ENCODE measurements around the gene POLE4.

The POLE4 gene, protein sequence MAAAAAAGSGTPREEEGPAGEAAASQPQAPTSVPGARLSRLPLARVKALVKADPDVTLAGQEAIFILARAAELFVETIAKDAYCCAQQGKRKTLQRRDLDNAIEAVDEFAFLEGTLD

DNA sequence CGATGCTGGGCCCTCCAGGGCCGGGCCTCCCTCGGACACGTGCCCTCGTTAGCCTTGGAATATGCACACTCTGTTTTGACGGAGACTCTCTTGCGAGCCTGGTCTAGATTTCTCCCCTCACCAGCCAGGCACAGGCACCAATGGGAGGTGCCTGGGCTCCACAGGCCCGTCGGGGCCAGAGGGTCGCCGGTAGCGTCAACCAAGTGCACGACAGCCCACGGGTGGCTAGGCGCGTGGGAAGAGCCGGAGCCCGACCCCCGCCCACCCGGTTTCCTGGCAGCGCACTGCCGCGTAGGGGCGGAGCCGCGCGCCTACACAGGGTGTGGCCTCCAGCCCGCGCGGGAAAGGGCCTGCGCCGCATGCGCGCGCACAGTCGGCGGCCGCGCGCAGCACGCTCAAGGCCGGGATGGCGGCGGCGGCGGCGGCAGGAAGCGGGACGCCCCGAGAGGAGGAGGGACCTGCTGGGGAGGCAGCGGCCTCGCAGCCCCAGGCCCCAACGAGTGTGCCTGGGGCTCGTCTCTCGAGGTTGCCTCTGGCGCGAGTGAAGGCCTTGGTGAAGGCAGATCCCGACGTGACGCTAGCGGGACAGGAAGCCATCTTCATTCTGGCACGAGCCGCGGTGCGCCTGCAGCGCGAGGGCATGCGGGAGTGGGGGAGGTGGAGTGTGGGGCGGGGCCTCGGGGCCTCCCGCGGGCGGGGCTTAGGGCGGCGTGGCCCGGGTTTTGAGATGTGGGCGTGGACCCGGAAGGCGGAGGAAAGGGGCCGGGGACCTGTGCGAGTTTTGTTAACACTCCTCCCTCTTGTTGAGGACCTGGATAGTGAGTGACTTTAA is at the start of gene POLE4:
TSS of gene POLE4 (plus strand) at position 370 of the 832 bp plus-strand sequence. CDS start at position 407, 37 bp downstream.
- H3K4me3 ChIP-seq: peak within 1 kb of the TSS; percentile 58 to 74 (median 64)
- H3K4me2 ChIP-seq: peak within 1 kb of the TSS; percentile 64 to 89 (median 80)
- H3K27ac ChIP-seq: peak within 1 kb of the TSS; percentile 82 to 96 (median 92)
- peaks cover 19 to 46% (median 38%) of the 10 kb centered on the region in 11 experiments; a peak in 21 of 22 replicates for H3K36me3 ChIP-seq
- H4K20me1 ChIP-seq: no peaks in the 10 kb centered on the region
- no peaks in the 10 kb centered on the region for H3K27me3 ChIP-seq
- no peak for TF ChIP-seq Cebpa-rat (IDR thresholded peaks at IDR 0.05)
- H3K9ac ChIP-seq: peak within 1 kb of the TSS; percentile 82 to 92 (median 88)
- H3K9me3 ChIP-seq (replicated peaks in 1 of 11): peaks cover 26 to 70% (median 49%) of the 10 kb centered on the region in 11 experiments
- peaks cover 11 to 17% (median 12%) of the 10 kb centered on the region in 10 experiments; a peak in 18 of 20 replicates for H3K4me1 ChIP-seq

DNA sequence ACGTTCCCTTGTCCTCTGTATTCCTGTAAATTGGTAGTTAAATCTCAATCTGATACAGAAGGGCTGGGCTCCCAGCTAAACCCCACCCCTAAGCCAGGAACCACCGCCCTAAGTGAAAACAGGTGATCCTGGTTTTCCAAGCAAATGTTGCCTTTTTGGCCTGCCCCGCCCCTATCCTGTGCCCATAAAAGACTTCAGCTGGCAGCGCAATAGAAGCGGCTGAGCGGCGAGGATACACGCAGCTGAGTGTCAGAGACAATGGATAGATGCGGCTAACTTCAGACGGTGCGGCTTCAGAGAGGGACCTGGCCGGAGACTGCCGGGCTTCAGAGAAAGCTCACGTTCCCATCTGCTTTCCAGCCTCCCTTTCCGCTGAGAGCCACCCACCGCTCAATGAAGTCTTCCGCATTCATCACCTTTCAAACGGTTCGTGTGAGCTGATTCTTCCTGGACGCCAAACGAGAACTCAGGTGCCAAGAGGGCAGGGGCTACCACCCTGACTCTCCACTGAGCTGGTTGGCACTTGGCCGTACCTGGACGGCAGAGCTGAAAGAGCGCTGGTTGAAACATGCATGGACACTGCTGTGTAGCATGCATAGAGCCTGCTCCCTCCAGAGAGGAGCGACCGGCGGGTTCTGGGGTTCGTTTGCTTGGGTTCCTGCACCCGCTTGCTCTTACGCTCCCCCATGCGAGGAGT is 49.5 kb upstream of the POLE4 start:
- Histone ChIP-seq H3K27me3 (no peaks in the 10 kb centered on the region), H3K4me3 (no peak overlapping the region), H3K4me2 (no peak overlapping the region), H3K27ac (no peak overlapping the region), H3K9me3 (replicated peaks in 1 of 11) (peaks cover 0 to 21% (median 10%) of the 10 kb centered on the region in 11 experiments; a peak in 14 of 22 replicates), H4K20me1 (no peaks in the 10 kb centered on the region), H3K36me3 (no peaks in the 10 kb centered on the region; a peak in 1 of 22 replicates), H3K9ac (no peak overlapping the region), H3K4me1 (no peaks in the 10 kb centered on the region)
- no peak for TF ChIP-seq Cebpa-rat (IDR thresholded peaks at IDR 0.05)

DNA sequence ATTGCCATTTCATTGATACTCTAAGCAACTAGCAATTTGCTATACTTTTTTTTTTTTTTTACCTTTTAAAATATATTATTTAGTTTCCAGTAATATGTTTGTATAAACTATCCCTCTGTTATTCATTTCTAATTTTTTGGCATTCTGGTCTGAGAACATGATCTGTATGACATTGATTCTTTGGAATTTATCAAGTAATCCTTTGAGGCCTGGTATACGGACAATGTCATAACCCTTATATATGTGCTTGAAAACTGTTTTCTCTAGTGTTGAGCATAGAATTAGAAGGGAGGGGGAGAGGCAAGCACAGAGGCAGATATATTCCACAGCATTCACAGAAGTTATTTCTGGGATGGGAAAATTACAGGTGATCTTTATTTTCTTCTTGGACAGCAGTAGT is 48.2 kb upstream of the POLE4 start:
- Histone ChIP-seq H3K36me3 (no peaks in the 10 kb centered on the region; a peak in 1 of 22 replicates), H3K4me3 (no peak overlapping the region), H3K9me3 (replicated peaks in 1 of 11) (peaks cover 0 to 21% (median 10%) of the 10 kb centered on the region in 11 experiments; a peak in 14 of 22 replicates), H3K27me3 (no peaks in the 10 kb centered on the region), H4K20me1 (no peaks in the 10 kb centered on the region), H3K9ac (no peak overlapping the region), H3K4me1 (peaks cover 0 to 3% (median under 1%) of the 10 kb centered on the region in 10 experiments; a peak in 10 of 20 replicates), H3K27ac (no peak overlapping the region), H3K4me2 (no peak overlapping the region)
- no peak for TF ChIP-seq Cebpa-rat (IDR thresholded peaks at IDR 0.05)

DNA sequence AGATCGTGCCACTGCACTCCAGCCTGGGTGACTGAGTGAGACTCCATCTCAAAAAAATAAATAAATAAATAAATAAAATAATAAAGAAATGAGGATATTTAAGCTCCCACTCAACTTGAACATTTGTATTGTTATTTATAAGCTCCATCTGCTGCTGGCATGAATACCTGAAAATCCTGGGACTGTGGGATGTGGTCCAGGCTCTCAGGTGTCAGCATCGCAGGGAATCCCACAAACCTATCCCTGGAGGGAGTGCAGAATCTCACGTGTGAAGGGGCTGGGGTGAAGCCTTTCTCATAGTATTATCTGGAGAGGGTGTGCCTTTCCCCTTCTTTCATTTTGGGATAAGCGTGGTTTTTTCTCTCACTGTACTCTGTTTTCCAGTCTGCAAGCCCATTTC is 47.4 kb upstream of the POLE4 start:
- H3K4me2 ChIP-seq: no peak overlapping the region
- H3K36me3 ChIP-seq: no peaks in the 10 kb centered on the region
- H3K4me3 ChIP-seq: no peak overlapping the region
- peaks cover 0 to 21% (median 10%) of the 10 kb centered on the region in 11 experiments; a peak in 14 of 22 replicates for H3K9me3 ChIP-seq (replicated peaks in 1 of 11)
- H3K4me1 ChIP-seq: peaks cover 4 to 11% (median 9%) of the 10 kb centered on the region in 10 experiments; a peak in 16 of 20 replicates
- no peak overlapping the region for H3K9ac ChIP-seq
- TF ChIP-seq Cebpa-rat (IDR thresholded peaks at IDR 0.05): no peak
- no peaks in the 10 kb centered on the region for H3K27me3 ChIP-seq
- no peak overlapping the region for H3K27ac ChIP-seq
- no peaks in the 10 kb centered on the region for H4K20me1 ChIP-seq

DNA sequence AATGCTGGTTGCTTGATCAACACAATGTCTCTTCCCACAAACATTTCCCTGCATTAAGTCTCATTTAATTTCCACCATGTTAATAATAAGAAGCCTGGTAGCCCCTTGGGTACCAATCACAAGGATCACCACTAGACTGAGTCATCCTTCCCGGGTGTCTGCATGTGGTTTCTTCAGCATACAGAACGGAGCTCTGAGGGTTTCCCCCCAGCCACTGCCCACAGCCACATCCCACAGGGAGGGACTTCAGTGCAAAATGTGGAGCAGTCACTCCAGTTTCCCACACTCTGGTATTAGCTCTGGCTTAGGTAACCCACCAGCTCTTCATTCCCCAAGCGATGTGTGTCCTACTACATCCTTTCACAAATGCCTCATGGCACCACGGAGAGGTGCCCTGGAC is 42.7 kb upstream of the POLE4 start:
- Histone ChIP-seq H3K4me1 (peaks cover 4 to 24% (median 12%) of the 10 kb centered on the region in 10 experiments; a peak in 16 of 20 replicates), H3K4me2 (peak overlapping the region; percentile 13 to 60 (median 46); a peak in 19 of 22 replicates), H3K36me3 (no peaks in the 10 kb centered on the region), H3K4me3 (no peak overlapping the region), H3K9ac (no peak overlapping the region), H3K9me3 (replicated peaks in 1 of 11) (0 out of 22 replicates have a peak, but pooled peaks cover 0 to 2% (median 0%) of the 10 kb centered on the region in 11 experiments), H4K20me1 (no peaks in the 10 kb centered on the region), H3K27me3 (no peaks in the 10 kb centered on the region), H3K27ac (no peak overlapping the region)
- TF ChIP-seq Cebpa-rat (IDR thresholded peaks at IDR 0.05): no peak

DNA sequence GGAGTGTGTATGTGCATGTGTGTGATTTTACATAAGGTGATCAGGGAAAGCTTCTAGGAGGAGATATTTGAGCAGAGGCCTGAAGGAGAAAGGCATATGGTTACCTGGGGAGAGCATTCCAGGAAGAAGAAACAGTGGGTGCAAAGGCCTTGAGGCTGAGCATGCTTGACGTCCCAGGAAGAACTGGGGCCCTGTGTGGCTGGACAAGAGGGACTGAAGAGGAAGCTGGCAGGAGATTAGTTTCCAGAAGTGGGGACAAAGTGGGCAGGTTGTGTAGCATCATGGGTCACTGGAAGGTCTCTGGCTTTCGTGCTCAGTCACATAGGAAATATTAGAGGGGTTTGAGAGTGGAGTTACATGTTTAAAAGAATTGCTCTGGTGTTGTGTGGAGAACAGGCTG is 42.0 kb upstream of the POLE4 start:
- TF ChIP-seq Cebpa-rat (IDR thresholded peaks at IDR 0.05): no peak
- Histone ChIP-seq H4K20me1 (no peaks in the 10 kb centered on the region), H3K4me1 (peaks cover 4 to 30% (median 14%) of the 10 kb centered on the region in 10 experiments; a peak in 17 of 20 replicates), H3K36me3 (no peaks in the 10 kb centered on the region), H3K27ac (no peak overlapping the region), H3K4me2 (peak overlapping the region in 5 of 11 experiments; percentile 25 to 58 (median 54); a peak in 7 of 22 replicates), H3K9ac (no peak overlapping the region), H3K27me3 (no peaks in the 10 kb centered on the region), H3K4me3 (no peak overlapping the region), H3K9me3 (replicated peaks in 1 of 11) (peaks cover 0 to 8% (median 0%) of the 10 kb centered on the region in 11 experiments; a peak in 4 of 22 replicates)

DNA sequence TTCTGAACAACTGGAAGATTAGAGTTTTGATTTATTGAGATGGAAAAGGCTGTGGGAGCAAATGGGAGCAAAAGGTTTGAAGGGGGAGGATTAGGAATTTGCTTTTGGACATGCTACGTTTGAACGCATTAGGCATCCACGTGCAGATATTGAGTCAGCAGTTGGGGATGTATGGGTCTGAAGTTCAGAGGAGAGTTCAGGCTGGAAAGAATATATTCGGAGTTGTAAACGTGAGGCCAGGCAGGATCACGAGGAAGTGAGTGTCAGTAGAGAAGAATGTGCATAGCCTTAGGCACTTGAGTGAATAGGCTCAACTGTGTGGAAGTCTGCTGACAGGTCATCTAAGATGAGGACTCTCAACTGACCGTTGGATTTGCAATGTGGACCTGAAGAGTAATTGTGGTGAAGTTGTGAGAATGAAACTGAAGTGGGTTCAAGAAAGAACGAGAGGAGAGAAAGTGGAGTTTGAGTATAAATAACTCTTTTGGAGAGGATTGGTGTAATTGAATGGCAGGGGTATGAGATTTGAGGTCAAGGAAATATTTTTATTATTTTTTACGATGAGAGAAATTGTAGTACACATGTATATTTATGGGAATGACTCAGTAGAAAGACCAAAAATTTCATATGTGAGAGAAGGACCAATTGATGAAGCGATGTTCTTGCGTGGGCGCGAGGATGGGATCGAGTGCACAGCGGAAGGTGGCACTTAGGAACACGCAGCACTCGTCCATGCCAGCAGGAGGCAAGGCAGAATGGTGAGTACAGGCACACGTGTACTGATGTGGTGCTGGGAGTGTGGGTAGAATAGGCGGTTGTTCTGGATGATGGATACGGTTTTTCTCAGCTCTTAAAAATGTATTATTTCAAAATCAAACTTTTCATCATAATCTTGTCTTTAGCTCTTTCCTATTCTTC is 40.5 kb upstream of the POLE4 start:
- no peak for TF ChIP-seq Cebpa-rat (IDR thresholded peaks at IDR 0.05)
- Histone ChIP-seq H3K27ac (no peak overlapping the region), H3K4me3 (no peak overlapping the region)

DNA sequence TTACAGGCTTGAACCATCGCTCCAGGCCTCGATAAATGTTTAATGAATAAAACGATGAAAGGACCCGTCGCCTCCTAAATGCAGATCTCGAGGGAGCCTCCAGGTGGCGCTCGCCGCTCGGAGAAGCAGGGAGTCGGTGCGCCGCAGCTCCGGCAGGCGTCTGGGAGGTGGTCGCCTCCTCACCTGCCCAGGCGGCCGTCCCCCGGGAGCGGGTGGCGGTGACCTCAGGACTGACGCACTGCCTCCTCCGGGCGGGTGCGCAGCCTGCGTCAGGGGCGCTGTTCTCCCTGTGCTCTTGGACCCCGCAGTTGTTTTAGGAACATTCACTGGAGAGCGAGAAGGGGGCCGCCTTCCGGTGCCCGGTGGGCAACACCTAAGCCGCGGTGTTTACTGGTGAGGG is 38.6 kb upstream of the POLE4 start:
- Histone ChIP-seq H3K36me3 (no peaks in the 10 kb centered on the region), H3K9me3 (replicated peaks in 1 of 11) (peaks cover 0 to 14% (median 0%) of the 10 kb centered on the region in 11 experiments; a peak in 5 of 22 replicates), H3K4me1 (peaks cover 21 to 62% (median 47%) of the 10 kb centered on the region in 10 experiments), H3K27me3 (no peaks in the 10 kb centered on the region), H3K27ac (no peak overlapping the region), H3K4me3 (peak overlapping the region in 6 of 10 experiments; percentile 30 to 61 (median 46); a peak in 11 of 20 replicates), H3K9ac (peak overlapping the region in 4 of 11 experiments; percentile 16 to 50 (median 36); a peak in 4 of 22 replicates), H3K4me2 (peak overlapping the region; percentile 55 to 93 (median 77)), H4K20me1 (no peaks in the 10 kb centered on the region)
- TF ChIP-seq Cebpa-rat (IDR thresholded peaks at IDR 0.05): no peak

More for the DNA sequence above, 40.5 kb upstream of the POLE4 start:
- no peak overlapping the region for H3K4me2 ChIP-seq
- no peak overlapping the region for H3K9ac ChIP-seq
- no peaks in the 10 kb centered on the region for H4K20me1 ChIP-seq
- H3K36me3 ChIP-seq: no peaks in the 10 kb centered on the region
- H3K4me1 ChIP-seq: peaks cover 14 to 46% (median 28%) of the 10 kb centered on the region in 10 experiments
- no peaks in the 10 kb centered on the region for H3K27me3 ChIP-seq
- peaks cover 0 to 14% (median 0%) of the 10 kb centered on the region in 11 experiments; a peak in 5 of 22 replicates for H3K9me3 ChIP-seq (replicated peaks in 1 of 11)

All from BLaER1 treated with 17β-estradiol and CSF1 and Interleukin-3, amounts not matched to agents 10 nM and 100 nM (cell line).